Activated CD4-positive, alpha-beta T cell treated with anti-CD3 and anti-CD28 coated beads, Interleukin-2, Interleukin-4, amounts not matched to agents 100 ng/mL and 50 ng/mL, durations not matched to agents 16 hours and 8 hours (primary cell): Measurements from ENCODE around the gene USP15.
"Not testable (repeated sequence)": the region's sequence is repeated elsewhere in the genome, so short reads cannot be mapped to it uniquely, and the experiment has no call there.

Source experiments
- DNase-seq: peaks from one replicate; pipeline ENCODE4 v3.0.0-alpha.2; 2020; ENCODE audit warnings: low spot score

Gene USP15

DNA sequence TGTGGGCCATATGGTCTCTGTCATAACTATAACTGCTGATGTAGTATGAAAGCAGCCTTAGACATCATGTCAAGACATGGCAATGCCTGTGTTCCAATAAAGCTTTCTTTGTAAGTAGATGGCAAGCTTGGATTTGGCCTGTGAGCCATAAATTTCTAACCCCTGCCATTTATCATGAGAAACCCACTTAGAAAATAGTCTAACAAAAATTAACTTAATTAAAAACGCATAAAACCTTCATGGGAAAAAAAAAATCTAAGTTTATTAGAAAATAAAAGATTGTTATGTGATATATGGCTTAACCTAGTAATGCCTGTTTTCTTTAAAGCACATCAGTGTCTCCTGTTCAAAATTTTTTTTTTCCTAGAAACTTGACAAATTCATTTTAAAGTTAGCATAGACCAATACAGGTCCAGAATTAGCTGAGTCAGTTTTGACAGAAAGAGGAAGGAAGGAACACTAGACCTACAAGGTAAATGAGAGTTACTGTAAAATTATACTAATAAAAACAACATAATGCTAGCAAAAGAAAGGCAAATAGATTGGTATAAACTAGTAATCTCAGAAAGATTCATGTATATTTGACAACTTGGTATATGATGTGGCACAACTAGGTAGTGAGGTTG, 68.2 kb downstream of the USP15 start:
- no peak for DNase-seq

DNA sequence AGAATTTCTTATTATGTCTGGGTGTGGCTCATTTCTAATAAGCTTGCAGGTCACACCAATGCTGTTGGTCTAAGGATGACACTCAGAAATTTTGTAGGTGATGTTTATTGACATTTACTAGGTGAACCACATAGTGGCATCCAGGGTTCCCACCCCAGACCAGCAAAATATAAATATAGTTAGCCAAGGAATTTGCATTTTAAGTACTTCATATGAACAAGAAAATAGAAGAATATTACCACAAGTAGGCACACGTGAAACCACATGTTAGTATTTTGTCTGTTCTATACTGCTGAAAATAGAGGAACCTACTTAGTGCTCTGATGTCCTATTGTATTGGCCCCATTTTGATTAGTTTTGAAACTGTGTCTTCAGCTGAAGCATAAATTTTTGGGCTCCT, 71.1 kb downstream of the USP15 start:
- DNase-seq, result no peak

- DNase-seq, result no peak
Observed at GRCh38 chr12:62332598-62332997, 72.4 kb downstream of the USP15 start.

DNA sequence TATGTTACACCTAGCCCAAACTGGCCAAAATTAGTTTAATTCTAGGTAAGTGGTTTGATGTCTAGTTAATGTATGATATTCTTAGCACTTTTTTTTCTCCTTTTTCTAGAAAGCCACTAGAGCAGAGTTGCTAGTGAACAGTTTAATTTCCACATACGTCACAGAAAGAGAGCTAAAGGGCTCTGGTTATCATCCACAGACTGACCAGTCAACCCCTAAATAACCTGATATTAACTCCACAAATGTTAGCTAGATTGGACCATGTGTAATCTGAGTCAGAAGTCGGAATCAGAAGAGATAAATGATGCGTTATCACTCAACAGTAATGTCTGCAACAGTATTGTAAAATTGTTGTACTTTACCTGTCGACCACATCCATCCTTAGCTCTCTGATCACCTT, 74.9 kb downstream of the USP15 start:
- DNase-seq, result no peak

DNA sequence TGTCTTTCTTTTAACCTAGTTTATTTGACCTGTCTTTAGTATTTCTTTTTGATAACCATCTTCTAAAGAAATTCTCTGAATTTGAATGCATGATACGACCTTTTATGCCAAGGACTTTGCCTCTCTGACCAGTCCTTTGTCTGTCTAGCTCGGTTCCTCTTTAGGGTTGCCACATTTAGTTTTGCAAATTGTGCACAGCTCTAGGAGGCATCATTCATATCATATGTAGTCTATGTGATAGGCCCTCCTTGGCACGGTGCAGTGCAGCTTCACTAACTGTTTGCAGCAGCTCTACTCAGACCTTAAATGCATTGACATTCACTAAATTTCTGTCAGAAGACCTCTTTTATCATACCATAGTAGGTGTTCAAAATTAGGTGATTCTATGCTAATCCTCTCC, 75.6 kb downstream of the USP15 start:
- no peak for DNase-seq

- DNase-seq, result not testable (repeated sequence)
Observed at GRCh38 chr12:62337643-62338042, 77.4 kb downstream of the USP15 start.

DNA sequence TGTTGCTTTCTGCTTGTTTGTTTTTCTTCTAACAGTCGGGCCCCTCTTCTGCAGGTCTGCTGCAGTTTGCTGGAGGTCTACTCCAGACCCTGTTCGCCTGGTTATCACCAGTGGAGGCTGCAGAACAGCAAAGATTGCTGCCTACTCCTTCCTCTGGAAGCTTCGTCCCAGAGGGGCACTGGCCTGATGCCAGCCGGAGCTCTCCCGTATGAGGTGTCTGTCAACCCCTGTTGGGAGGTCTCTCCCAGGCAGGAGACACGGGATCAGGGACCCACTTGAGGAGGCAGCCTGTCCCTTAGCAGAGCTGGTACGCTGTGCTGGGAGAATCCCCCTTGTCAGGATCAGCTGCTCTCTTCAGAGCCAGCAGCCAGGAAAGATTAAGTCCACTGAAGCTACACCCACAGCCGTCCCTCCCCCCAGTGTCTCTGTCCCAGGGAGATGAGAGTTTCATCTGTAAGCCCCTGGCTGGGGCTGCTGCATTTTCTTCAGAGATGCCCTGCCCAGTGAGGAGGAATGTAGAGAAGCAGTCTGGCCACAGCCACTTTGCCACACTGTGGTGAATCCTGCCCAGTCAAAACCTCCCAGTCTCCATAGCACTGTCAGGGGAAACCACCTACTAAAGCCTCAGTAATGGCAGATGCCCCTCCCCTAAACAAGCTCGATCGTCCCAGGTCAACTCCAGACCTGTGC, 82.6 kb downstream of the USP15 start:
- DNase-seq, result not testable (repeated sequence)

DNA sequence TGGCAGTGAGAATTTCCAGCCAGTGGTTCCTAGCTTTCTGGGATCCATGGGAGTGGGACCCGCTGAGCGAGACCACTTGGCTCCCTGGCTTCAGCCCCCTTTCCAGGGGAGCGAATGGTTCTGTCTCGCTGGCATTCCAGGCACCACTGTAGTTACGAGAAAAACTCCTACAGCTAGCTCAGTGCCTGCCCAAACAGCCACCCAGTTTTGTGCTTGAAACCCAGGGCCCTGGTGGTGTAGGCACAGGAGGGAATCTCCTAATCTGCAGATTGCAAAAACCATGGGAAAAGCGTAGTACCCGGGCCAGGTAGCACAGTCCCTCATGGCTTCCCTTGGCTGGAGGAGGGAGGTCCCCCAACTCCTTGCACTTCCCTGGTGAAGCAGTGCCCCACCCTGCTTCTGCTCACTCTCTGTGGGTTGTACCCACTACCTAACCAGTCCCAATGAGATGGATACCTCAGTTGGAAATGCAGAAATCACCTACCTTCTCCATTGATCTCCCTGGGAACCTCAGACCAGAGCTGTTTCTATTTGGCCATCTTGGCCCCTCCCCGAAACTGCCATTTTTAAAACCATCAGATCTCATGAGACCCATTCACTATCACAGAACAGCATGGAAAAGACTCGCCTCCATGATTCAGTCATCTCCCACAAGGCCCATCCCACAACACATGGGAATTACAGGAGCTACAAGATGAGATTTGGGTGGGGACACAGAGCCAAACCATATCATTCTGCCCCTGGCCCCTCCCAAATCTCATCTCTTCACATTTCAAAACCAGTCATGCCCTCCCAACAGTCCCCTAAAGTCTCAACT, 83.3 kb downstream of the USP15 start:
- DNase-seq, result not testable (repeated sequence)

DNA sequence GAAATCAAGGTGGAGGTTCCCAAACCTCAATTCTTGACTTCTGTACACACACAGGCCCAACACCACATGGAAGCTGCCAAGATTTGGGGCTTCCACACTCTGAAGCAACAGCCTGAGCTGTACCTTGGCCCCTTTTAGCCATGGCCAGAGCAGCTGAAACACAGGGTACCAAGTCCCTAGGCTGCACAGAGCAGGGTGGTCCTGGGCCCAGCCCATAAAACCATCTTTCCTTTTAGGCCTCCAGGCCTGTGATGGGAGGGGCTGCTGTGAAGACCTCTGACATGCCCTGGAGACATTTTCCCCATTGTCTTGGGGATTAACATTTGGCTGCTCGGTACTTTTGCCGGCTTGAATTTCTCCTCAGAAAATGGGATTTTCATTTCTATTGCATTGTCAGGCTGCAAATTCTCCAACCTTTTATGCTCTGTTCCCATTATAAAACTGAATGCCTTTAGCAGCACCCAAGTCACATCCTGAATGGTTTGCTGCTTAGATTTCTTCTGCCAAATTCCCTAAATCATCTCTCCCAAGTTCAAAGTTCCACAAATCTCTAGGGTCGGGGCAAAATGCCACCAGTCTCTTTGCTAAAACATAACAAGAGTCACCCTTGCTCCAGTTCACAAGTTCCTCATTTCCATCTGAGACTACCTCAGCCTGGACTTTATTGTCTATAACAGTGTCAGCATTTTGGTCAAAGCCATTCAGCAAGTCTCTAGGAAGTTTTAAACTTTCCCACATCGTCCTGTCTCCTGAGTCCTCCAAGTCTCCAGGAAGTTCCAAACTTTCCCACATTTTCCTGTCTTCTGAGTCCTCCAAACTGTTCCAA, 84.7 kb downstream of the USP15 start:
- not testable (repeated sequence) for DNase-seq

- no peak for DNase-seq
Observed at GRCh38 chr12:62345667-62346066, 85.5 kb downstream of the USP15 start.

GRCh38 chr12:62346817-62347216, 86.6 kb downstream of the USP15 start:
- no peak for DNase-seq

DNA sequence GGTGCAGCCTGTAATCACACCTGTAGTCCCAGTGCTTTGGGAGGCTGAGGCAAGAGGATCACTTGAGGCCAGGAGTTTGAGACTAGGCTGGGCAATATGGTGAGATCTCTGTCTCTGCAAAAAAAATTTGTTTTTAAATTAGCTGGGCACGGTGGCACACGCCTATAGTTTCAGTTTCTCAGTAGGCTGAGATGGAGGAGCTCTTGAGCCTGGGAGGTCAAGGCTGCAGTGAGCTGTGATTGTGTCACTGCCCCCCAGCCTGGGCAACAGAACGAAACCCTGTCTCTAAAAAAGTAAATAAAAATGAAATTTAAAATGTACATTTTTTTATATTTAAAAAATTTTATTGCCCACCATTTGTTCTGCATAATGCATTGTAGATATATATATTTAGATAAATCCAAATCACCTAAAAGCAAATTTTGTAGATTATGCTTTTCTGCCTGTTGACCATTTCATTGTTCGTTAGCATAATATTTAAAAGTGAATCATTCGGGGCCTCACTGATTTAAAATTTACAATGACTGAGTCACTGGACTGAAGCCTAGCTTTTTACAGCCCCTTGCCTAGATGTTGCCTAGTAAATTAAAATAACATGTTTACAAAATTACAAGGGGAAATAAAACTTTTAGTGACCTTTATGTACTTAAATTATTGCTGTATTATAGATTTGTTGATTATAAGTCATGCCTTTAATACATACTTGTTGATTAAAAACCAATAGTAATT, 87.9 kb downstream of the USP15 start:
- DNase-seq, result no peak

- no peak for DNase-seq
Observed at GRCh38 chr12:62350554-62350953, 90.3 kb downstream of the USP15 start.

DNA sequence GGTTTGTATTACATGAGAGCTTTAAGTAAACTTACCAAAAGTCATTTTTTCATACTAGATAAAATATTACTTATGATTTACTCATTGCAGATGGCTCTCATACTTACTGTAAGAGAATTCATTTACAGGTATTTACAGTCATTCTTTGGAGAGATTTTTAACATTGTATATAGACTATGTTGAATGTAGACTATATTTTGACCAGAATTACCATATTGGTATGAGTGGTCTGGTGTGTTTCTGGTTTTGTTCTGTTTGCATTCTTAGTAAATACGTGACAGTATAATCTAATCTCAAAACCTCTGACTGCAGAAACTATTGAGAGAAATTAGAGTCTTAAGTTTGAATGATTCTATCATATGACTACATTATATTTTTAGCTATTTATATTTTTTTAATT, 91.1 kb downstream of the USP15 start:
- peak; percentile 21 for DNase-seq

DNA sequence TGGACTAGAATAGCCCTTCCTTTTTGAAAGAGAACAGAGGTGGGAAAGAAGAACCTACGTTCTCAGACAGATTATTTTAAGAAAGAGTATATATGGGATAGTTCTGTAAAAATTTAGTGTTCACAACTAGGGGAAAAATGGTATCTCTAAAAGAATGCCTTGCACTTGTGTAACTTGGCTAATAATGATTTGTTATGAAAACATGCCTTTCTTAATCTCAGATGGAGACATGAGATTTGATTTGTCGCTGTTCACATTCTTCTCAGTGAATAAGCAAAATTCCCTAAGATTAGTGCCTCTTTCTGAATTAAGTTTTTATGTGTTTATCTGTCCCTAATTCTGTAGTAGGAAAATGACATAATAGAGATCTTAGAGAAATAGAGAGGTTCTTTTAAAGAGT, 100.8 kb downstream of the USP15 start:
- no peak for DNase-seq

DNA sequence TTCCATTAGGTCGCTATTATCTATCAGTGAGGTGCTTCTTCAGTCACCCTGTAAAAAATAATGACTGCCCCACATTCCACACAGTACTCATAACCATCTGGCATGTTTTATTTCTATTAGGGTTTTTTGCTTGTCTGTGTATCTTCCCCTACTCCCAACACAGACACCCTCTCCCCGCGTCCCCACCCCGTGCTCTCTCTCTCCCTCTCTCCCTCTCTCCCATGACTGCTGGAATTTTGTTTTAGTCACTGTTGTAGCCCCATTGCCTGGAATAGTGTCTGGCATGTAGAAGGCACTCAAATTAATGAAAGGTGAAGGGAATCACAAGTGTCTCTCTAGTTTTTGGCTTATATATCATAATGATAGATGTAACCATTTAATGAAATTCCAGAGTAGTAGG, 103.3 kb downstream of the USP15 start:
- no peak for DNase-seq

GRCh38 chr12:62364697-62365096, 104.5 kb downstream of the USP15 start:
- DNase-seq, result not testable (repeated sequence)

DNA sequence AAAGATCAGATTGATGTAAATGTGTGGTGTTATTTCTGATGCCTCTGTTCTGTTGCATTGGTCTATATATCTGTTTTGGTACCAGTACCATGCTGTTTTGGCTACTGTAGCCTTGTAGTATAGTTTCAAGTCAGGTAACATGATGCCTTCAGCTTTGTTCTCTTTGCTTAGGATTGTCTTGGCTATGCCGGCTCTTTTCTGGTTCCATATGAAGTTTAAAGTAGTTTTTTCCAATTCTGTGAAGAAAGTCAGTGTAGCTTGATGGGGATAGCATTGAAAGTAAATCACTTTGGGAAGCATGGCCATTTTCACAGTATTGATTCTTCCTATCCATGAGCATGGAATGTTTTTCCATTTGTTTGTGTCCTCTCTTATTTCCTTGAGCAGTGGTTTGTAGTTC, 105.6 kb downstream of the USP15 start:
- DNase-seq, result not testable (repeated sequence)

DNA sequence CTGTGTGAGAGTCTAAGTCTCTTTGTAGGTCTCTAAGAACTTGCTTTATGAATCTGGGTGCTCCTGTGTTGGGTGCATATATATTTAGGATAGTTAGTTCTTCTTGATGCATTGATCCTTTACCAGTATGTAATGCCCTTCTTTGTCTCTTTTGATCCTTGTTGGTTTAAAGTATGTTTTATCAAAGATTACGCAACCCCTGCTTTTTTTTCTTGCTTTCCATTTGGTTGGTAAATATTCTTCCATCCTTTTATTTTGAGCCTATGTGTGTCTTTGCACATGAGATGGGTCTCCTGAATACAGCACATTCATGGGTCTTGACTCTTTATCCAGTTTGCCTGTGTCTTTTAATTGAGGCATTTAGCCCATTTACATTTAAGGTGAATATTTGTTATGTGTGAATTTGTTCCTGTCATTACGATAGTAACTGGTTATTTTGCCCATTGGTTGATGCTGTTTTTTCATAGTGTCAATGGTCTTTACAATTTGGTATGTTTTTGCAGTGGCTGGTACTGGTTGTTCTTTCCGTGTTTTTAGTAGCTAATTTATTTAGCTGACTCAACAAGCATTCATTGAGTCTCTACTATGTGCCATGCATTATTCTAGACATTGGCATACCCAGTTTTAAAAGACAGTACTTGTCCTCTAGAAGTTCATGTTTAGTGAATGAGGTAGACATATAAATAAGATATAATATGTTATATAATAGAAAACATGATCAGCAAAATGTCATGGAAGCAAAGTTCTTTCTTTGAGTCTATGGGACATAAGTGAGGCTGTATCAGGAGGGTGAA, 108.4 kb downstream of the USP15 start:
- DNase-seq, result not testable (repeated sequence)

- DNase-seq, result no peak
Observed at GRCh38 chr12:62370189-62370588, 110.0 kb downstream of the USP15 start.

GRCh38 chr12:62371661-62372060, 111.5 kb downstream of the USP15 start:
- no peak for DNase-seq
